ENCODE data around the gene PNRC1. TPM values are rescaled to one million over a fixed set of nuclear protein-coding genes. Genes with fewer than 3 reads are reported as not detected.

Gene PNRC1
- total and polyA plus RNA-seq, 2 donors (not counting 1 experiment from before 2014, with no cell fraction given): 158 to 486 TPM

GRCh38 chr6:89068695-89069094 is 11.9 kb upstream of the PNRC1 start:
- H2AFZ ChIP-seq (ENCODE audit: insufficient read depth, low read depth, low read length, poor library complexity, severe bottlenecking): no peak overlapping the region
- H3K9me3 ChIP-seq (ENCODE audit: control extremely low read depth in 1 of 3, control insufficient read depth in 2 of 3, insufficient read depth in 1 of 3, low read length in 2 of 3): no peaks in the 10 kb centered on the region
- no peak overlapping the region for H3K27ac ChIP-seq (ENCODE audit: low read length in 2 of 2)
- H3K27me3 ChIP-seq (replicated peaks in 1 of 4; ENCODE audit: control extremely low read depth in 1 of 4, control insufficient read depth in 3 of 4, insufficient read depth in 4 of 4, low read length in 3 of 4): no peaks in the 10 kb centered on the region
- peaks cover 2% of the 10 kb centered on the region for H3K4me1 Mint-ChIP-seq
- H3K79me2 ChIP-seq (ENCODE audit: control insufficient read depth, insufficient read depth, low read length): peaks cover 5% of the 10 kb centered on the region
- ChIA-PET CTCF (no interaction called here), POLR2A (no interaction called here)
- H4K20me1 ChIP-seq (ENCODE audit: control insufficient read depth, insufficient read depth, low read length, poor library complexity, severe bottlenecking): no peaks in the 10 kb centered on the region
- H3K27me3 Mint-ChIP-seq: no peaks in the 10 kb centered on the region
- no peak overlapping the region for H3K4me3 ChIP-seq (ENCODE audit: control extremely low read depth in 1 of 5, extremely low read depth in 1 of 5, insufficient read depth in 1 of 5, low read depth in 2 of 5, low read length in 4 of 5)
- TF ChIP-seq CTCF (IDR thresholded peaks at IDR 0.05) (no peak), EZH2 (IDR thresholded peaks at IDR 0.05; ENCODE audit: borderline replicate concordance, insufficient read depth, low read depth, low read length, poor library complexity, severe bottlenecking) (no peak)
- H3K9ac ChIP-seq (ENCODE audit: low read length): no peak overlapping the region
- intact Hi-C loops (cut with micrococcal nuclease): no loop called here
- no peaks in the 10 kb centered on the region for H3K36me3 ChIP-seq (replicated peaks in 1 of 2; ENCODE audit: control extremely low read depth in 1 of 2, control insufficient read depth in 1 of 2, extremely low read depth in 1 of 2, insufficient read depth in 2 of 2, low read length in 1 of 2)
- no peak overlapping the region for H3K4me2 ChIP-seq (replicated peaks; ENCODE audit: low read depth, low read length, poor library complexity, severe bottlenecking)
- no peak overlapping the region for H3K4me3 Mint-ChIP-seq
- H3K9me3 Mint-ChIP-seq (ENCODE audit: insufficient read depth): no peaks in the 10 kb centered on the region
- WGBS (ENCODE audit: insufficient coverage): no CpG with 5 or more reads among the region's 1 CpG
- peaks cover 0 to 4% of the 10 kb centered on the region in 2 donors for H3K4me1 ChIP-seq (ENCODE audit: control insufficient read depth in 2 of 2, insufficient read depth in 2 of 2, low read length in 2 of 2)
- H3K27ac Mint-ChIP-seq: no peak overlapping the region
- ATAC-seq (ENCODE audit: low read depth) (no peak), DNase-seq (no peak)

- Histone ChIP-seq H3K27me3 (replicated peaks in 1 of 4; ENCODE audit: control extremely low read depth in 1 of 4, control insufficient read depth in 3 of 4, insufficient read depth in 4 of 4, low read length in 3 of 4) (no peaks in the 10 kb centered on the region), H3K4me3 (ENCODE audit: control extremely low read depth in 1 of 5, extremely low read depth in 1 of 5, insufficient read depth in 1 of 5, low read depth in 2 of 5, low read length in 4 of 5) (no peak overlapping the region), H3K36me3 (replicated peaks in 1 of 2; ENCODE audit: control extremely low read depth in 1 of 2, control insufficient read depth in 1 of 2, extremely low read depth in 1 of 2, insufficient read depth in 2 of 2, low read length in 1 of 2) (no peaks in the 10 kb centered on the region), H4K20me1 (ENCODE audit: control insufficient read depth, insufficient read depth, low read length, poor library complexity, severe bottlenecking) (no peaks in the 10 kb centered on the region), H3K4me1 (ENCODE audit: control insufficient read depth in 2 of 2, insufficient read depth in 2 of 2, low read length in 2 of 2) (peaks cover 0 to 4% of the 10 kb centered on the region in 2 donors), H3K79me2 (ENCODE audit: control insufficient read depth, insufficient read depth, low read length) (peaks cover 5% of the 10 kb centered on the region), H3K4me2 (replicated peaks; ENCODE audit: low read depth, low read length, poor library complexity, severe bottlenecking) (no peak overlapping the region), H2AFZ (ENCODE audit: insufficient read depth, low read depth, low read length, poor library complexity, severe bottlenecking) (no peak overlapping the region), H3K9me3 (ENCODE audit: control extremely low read depth in 1 of 3, control insufficient read depth in 2 of 3, insufficient read depth in 1 of 3, low read length in 2 of 3) (no peaks in the 10 kb centered on the region), H3K27ac (ENCODE audit: low read length in 2 of 2) (no peak overlapping the region), H3K9ac (ENCODE audit: low read length) (no peak overlapping the region)
- no peak for DNase-seq
- no peak for ATAC-seq (ENCODE audit: low read depth)
- Mint-ChIP-seq H3K9me3 (ENCODE audit: insufficient read depth) (no peaks in the 10 kb centered on the region), H3K4me1 (peaks cover 2% of the 10 kb centered on the region), H3K4me3 (no peak overlapping the region), H3K27me3 (no peaks in the 10 kb centered on the region), H3K27ac (no peak overlapping the region)
- intact Hi-C loops (cut with micrococcal nuclease): no loop called here
- TF ChIP-seq CTCF (IDR thresholded peaks at IDR 0.05) (no peak), EZH2 (IDR thresholded peaks at IDR 0.05; ENCODE audit: borderline replicate concordance, insufficient read depth, low read depth, low read length, poor library complexity, severe bottlenecking) (no peak)
- POLR2A ChIA-PET: no interaction called here
- CTCF ChIA-PET: no interaction called here
- WGBS (ENCODE audit: insufficient coverage): 96% methylated on average over 8 of the region's 10 CpGs
These were observed 10.9 kb upstream of the PNRC1 start for GRCh38 chr6:89069536-89070163.
